GM19238 (cell line): ENCODE results near the gene TNFSF10.
A peak's percentile ranks its signal among the peaks of the same experiment; 100 is the strongest.
"Not testable (repeated sequence)": the region's sequence is repeated elsewhere in the genome, so short reads cannot be mapped to it uniquely, and the experiment has no call there.

ENCODE experiments used
- DNase-seq: peaks from one replicate; pipeline ENCODE4 v3.0.0; 2011; ENCODE audit warnings: low spot score; ENCODE audit not compliant: insufficient read length

The TNFSF10 gene

GRCh38 chr3:172522871-172523818 is at the start of gene TNFSF10:
TSS of gene TNFSF10 (minus strand) at chr3:172523430. CDS start at chr3:172523384, 46 bp downstream.
- peak; percentile 38 for DNase-seq

GRCh38 chr3:172569128-172570008 is 46.1 kb upstream of the TNFSF10 start:
- DNase-seq: no peak

GRCh38 chr3:172568701-172569100 is 45.5 kb upstream of the TNFSF10 start:
- no peak for DNase-seq

- not testable (repeated sequence) for DNase-seq
Observed at GRCh38 chr3:172566785-172567184, 43.6 kb upstream of the TNFSF10 start.

- no peak for DNase-seq
Observed at GRCh38 chr3:172564499-172564898, 41.3 kb upstream of the TNFSF10 start.

GRCh38 chr3:172562871-172563865 is 39.9 kb upstream of the TNFSF10 start:
- no peak for DNase-seq

- DNase-seq: no peak
Observed at GRCh38 chr3:172561897-172562640, 38.8 kb upstream of the TNFSF10 start.

- no peak for DNase-seq
Observed at GRCh38 chr3:172560586-172560985, 37.4 kb upstream of the TNFSF10 start.

GRCh38 chr3:172560026-172560425 is 36.8 kb upstream of the TNFSF10 start:
- no peak for DNase-seq

GRCh38 chr3:172559020-172559419 is 35.8 kb upstream of the TNFSF10 start:
- DNase-seq: no peak

- DNase-seq: no peak
Observed at GRCh38 chr3:172557515-172558220, 34.4 kb upstream of the TNFSF10 start.

- no peak for DNase-seq
Observed at GRCh38 chr3:172553526-172554252, 30.5 kb upstream of the TNFSF10 start.

- no peak for DNase-seq
Observed at GRCh38 chr3:172552607-172553006, 29.4 kb upstream of the TNFSF10 start.

- DNase-seq: no peak
Observed at GRCh38 chr3:172551874-172552273, 28.6 kb upstream of the TNFSF10 start.

- no peak for DNase-seq
Observed at GRCh38 chr3:172550347-172550943, 27.2 kb upstream of the TNFSF10 start.

- DNase-seq: no peak
Observed at GRCh38 chr3:172549144-172549543, 25.9 kb upstream of the TNFSF10 start.

GRCh38 chr3:172546628-172547214 is 23.5 kb upstream of the TNFSF10 start:
- DNase-seq: no peak

- no peak for DNase-seq
Observed at GRCh38 chr3:172546105-172546504, 22.9 kb upstream of the TNFSF10 start.
